Stimulated activated CD4-positive, alpha-beta T cell treated with anti-CD3 and anti-CD28 coated beads, Interleukin-15, amount 100 ng/mL, for 48 hours (primary cell): ENCODE data around the gene HOXD1.

Experiments
- DNase-seq, 2 donors: peaks; one replicate each; pipeline ENCODE4 v3.0.0-alpha.2; 2020; ENCODE audit warnings: low read depth in 2 of 2

HOXD1 gene

DNA sequence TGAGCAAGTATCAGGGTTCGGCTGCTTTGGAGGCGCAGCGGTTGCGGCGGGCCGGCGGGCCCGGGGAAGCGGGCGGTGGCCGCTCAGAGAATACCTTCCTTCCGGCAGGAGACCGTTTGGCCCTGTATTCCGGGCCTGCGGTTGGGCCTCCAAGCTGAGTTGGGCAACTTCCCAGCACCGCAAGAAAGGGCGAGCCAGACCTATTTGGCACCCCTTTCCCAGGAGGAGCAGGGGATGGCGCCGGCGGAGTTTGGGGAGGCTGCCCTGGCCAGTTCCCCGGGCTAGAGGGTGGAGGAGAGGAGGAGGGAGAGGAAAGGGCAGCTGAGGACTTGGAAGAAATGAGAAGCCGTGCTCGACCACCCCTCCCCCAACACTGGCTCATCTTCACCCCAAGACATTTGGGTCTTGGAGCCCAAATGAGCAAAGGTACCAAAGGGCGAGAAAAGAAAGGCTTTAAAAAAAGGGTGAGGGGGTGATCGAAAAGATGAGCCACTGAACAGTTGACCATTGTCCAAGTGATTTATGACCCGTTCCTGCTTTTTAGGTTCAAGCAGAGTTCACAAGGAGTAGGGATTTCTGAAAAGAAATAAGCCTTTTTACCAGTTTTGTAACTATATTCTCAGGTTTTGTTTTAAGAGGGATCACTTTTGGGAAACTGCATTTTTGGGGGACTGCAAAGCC, 23.0 kb upstream of the HOXD1 start:
- DNase-seq = no peak

- DNase-seq = no peak
These were observed 22.2 kb upstream of the HOXD1 start for GRCh38 chr2:176166272-176166671.

- no peak for DNase-seq
These were observed 21.1 kb upstream of the HOXD1 start for GRCh38 chr2:176167398-176167797.

- DNase-seq = no peak
These were observed 19.3 kb upstream of the HOXD1 start for GRCh38 chr2:176169181-176169580.

DNA sequence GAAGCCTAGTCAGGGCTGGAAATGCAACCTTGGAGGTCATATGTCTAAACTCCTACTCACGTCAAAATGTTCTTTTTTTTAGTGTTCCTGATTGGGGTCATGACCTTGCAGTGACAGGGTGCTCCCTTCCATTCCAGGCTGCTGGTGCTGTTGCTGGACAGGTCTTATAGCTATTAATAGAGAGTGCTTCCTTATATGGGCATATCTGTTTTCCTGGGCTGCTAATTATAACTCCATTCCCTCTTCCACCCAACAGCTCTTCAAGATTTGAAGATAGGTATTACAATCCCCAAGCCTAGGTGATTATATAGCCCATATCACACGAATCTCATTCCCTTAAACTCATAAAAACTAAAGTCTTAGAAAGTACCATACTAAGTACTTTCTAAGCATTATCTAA, 18.8 kb upstream of the HOXD1 start:
- DNase-seq = no peak

GRCh38 chr2:176170602-176171305, 17.7 kb upstream of the HOXD1 start:
- no peak for DNase-seq

GRCh38 chr2:176171351-176172006, 17.0 kb upstream of the HOXD1 start:
- no peak for DNase-seq

DNA sequence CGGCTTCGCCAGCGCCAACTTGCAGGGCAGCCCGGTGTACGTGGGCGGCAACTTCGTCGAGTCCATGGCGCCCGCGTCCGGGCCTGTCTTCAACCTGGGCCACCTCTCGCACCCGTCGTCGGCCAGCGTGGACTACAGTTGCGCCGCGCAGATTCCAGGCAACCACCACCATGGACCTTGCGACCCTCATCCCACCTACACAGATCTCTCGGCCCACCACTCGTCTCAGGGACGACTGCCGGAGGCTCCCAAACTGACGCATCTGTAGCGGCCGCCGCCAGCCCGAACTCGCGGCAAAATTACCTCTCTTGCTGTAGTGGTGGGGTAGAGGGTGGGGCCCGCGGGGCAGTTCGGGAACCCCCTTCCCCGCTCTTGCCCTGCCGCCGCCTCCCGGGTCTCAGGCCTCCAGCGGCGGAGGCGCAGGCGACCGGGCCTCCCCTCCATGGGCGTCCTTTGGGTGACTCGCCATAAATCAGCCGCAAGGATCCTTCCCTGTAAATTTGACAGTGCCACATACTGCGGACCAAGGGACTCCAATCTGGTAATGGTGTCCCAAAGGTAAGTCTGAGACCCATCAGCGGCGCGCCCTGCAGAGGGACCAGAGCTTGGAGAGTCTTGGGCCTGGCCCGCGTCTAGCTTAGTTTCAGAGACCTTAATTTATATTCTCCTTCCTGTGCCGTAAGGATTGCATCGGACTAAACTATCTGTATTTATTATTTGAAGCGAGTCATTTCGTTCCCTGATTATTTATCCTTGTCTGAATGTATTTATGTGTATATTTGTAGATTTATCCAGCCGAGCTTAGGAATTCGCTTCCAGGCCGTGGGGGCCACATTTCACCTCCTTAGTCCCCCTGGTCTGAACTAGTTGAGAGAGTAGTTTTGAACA, 16.2 kb upstream of the HOXD1 start:
- no peak for DNase-seq

DNA sequence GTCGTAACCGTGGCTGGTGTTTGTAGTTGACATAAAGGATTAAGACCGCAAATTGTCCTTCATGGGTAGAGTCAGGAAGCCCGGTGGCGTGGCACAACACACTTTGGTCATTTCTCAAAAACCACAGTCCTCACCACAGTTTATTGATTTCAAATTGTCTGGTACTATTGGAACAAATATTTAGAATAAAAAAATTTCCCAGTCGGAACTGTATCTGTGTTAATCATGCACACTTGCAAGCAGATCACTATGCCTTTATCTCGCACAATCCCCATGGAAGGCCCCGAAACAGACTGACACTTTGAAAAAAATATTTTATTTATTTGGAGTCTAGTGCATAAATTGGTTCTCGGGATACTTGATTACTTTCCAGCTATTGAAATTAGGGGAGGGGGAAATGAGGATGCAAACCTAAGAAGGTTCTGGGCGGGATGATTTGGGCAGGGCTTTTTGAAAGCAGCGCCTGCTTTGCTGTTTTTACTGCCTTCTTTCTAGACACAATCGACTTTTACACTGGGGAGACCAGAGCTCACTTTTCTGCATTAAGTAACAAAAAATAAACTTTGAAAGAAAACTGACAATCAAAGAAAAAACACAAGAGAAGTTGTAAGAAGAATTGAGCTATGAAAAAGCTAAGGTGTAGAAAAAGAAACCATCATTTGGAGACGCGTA, 15.4 kb upstream of the HOXD1 start:
- no peak for DNase-seq

GRCh38 chr2:176173567-176174381, 14.7 kb upstream of the HOXD1 start:
- DNase-seq = no peak

GRCh38 chr2:176174382-176174823, 14.1 kb upstream of the HOXD1 start:
- no peak for DNase-seq

- DNase-seq = no peak
These were observed 13.4 kb upstream of the HOXD1 start for GRCh38 chr2:176174824-176175708.

DNA sequence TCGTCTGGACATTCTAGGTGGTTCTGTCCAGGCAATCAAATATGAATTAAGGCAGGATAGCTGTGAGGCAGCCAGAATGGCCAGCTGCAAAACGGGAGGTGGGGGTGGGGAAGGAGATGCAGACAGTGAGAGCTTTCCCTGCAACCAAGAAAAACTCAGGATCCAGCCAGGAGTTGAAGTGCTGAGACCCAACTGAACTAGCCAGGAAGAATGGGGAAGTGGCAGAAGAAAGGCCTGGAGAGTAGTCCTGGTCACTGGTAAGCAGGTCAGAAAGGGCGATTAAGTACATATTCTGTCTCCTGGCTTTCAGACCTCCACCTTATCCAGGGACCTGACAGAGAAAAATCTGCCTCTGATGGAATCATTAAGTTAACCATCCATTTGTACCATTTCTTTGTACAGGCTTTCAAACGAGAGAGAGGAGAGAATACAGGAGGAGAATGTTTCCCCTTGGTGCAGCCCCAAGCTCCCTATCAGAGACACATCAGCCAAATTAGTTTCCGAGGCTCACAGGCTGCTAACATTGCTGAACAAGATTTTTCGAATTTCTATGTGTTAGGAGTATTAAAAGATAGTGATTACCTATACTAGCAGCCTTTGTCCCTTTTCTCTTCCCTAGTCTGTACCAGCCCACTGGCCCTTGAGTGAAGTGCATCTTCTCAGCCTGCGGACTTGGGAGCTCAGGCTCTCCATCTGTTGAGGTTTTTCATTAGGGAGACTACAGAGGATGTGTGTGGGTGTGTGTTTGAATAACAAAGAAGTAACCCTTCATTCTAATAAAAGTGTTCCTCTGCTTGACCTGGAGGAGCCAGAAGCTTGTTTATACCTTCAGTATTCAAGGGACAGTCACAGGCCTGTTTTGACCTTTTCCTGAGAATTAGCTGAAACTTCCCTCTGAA, 12.5 kb upstream of the HOXD1 start:
- DNase-seq = no peak

- DNase-seq = no peak
These were observed 10.9 kb upstream of the HOXD1 start for GRCh38 chr2:176177580-176178037.

DNA sequence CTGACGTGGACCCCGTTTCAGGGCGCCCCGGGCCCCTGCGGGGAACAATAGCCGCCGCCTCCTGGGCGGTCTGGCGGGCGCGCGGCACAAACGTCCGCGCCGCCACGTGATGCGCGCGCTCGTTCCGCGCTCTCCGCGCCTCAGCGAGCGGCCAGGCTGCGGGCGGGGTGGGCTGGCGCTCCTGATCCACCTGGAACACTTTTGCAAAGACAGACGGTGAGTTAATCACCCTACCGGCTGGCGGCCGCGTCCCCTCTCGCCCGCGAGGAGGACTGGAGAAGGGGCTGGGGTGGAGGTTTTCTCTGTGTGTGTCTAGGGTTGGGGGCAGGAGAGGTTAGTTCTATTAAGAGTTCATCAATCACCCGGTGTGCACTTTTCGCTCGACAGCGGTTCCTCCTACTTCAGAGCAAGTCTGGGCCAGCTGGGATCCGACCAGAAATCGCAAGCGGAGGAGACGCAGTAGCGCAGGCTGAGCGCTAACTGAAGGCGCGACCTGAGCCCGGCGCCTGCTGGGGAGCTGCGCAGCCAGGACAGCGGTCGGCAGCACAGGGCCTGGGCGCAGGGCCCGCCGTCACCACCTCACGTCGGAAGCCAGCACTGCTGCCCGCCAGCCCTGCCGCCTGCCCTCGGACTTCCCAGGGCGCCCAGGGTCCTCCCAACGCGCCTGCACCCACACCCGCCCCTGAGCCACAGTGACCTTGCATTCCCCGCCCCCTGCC, 10.3 kb upstream of the HOXD1 start:
- DNase-seq = no peak

GRCh38 chr2:176178757-176179295, 9.6 kb upstream of the HOXD1 start:
- DNase-seq = no peak

DNA sequence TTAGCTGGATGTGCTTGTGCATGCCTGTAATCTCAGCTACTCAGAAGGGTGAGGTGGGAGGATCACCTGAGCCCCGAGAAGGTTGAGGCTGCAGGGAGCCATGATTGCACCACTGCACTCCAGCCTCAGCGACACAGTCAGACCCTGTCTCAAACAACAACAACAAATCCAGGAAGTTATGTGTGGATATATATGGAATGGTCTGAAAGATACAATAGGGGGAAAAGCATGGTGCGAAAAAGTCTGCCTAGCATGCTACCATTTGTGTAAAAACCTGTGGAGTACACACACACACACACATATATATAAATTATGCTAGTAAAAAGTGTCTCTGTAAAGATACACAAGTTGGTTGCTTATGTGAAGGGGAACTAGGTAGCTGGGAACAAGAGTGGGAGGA, 6.9 kb upstream of the HOXD1 start:
- DNase-seq = no peak
